UCSD-AML1 (cell line): ENCODE results near the gene XXYLT1.

ENCODE experiments used
- DNase-seq: peaks from one replicate; lab custom pipeline; 2025; ENCODE audit not compliant: unreplicated experiment; lab: John Stamatoyannopoulos, UW

The XXYLT1 gene

DNA sequence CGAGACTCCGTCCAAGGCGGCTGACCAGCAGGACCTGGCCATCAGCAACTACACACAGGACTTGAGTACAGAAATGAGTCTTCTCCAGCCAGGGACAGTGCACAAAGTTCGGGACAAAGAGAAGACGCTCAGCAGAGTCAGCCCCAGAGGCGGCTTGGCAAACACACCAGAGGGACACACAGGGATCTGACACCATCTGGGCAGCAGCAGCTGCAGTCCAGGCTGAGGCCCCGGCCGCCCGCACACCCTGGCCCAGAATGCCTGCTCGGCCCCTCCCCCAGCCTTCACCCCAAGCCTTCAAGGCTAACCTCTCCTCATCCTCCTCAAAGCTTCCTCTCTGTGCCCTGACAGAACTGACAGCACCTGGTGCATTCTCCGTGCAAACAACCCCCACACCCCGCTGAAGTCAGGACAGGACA, 61.1 kb downstream of the XXYLT1 start:
- no peak for DNase-seq

DNA sequence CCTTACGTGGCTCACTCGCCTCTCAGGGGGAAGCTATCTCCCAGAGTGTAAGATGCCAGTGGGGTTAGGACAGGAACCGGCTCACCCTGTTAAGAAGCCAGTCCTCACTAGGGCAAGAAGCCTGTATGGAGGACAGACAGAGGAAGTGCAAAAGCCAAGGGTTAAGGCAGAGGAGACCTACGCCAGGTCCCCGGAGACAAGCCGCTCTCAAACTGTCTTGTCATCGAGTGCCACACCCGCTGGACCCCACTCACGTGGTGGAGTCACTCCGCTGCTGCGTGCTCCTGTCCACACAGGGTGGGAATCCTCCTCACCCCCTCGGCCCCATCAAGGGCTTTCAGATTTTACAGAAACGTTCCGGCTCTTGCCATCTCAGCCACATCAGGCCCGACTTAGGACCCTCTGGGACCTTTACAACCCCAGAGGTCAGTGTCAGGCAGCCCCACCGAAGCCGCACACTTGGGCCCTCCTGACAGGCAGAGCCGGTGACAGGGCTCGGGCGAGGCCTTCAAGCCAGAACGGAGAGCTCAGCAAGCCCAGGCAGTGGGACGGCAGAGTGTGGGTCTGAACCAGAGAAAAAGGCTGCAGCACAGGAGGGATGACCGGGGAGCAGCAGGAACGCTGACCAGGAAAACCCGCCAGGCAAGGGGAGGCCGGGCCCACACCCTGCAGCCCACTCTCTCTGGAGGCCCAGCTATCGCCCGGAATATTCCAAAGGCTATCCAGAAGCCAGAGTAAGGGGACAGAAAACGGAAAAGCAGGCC, 61.7 kb downstream of the XXYLT1 start:
- DNase-seq, result no peak

DNA sequence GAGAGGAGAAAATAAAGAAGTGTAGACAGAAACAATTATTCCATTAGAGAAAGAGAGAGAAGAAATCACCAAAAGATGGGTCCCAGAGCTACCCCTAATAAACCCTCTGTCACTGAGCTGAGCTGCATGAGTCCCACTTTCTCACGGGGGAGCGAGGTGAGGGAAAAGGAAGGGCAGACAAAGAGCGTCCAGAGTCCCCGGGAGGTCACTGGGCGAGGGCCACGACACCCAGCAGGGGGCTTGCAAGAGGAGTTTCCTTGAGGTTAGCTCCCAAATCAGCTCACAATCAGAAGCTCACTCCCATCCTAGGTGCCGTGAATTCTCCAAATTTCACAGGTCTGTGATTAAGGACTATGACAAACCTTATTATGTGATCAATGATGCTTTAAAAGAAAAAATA, 62.3 kb downstream of the XXYLT1 start:
- DNase-seq, result no peak

DNA sequence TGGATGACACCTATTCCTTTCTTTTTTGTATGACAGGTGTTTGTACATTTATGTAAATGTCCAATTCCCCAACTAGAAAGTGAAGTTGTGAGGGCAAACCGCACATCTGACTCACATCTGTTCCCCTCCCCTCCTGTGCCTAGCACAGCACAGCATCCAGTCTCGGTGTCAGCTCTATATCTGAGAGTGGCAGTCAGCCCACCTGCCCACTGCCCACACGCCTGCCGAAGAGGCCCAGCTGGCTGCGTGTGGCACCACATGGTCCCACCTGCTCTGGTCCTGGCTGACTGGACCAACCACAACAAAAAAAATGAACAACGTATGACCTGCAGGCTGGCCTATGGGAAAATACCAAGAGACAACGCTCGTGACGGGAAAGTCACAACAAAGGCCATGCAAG, 62.8 kb downstream of the XXYLT1 start:
- DNase-seq, result no peak

DNA sequence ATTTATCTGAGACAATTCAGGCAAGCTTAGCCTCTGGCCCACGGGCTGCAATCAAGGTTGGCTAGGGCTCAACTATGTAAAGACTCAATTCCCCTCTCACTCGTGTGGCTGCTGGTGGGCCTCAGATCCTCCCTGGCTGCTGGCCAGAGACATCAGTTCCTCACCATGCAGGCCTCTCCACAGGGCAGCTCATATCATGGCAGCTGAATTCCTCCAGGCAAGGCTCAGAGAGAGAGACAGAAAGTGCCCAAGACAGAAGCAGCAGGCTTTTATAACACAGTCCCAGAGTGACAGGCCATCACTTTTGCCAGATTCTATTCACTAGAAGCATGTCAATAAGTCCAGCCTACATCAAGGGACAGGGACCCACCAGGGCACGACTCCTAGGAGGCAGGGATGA, 63.2 kb downstream of the XXYLT1 start:
- DNase-seq, result no peak

DNA sequence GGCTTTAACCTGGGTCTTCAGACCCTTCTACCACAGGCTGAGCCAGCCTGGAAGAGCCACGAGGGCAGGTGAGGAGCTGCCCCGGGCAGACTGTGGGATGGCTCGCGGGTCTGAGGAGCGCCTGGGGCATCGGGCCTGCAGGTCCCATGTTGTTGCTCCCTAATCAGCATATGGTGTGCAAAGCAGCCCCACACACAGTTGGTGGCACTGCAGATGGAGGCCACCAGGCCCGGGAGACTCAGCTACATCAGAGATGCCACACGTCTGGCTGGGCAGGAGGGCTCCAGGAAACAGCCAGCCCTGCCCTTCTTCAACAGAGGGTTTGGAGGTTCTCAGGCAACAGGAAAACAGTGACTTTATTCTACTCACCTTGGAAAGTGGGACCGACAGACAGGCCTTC, 63.9 kb downstream of the XXYLT1 start:
- DNase-seq, result no peak

DNA sequence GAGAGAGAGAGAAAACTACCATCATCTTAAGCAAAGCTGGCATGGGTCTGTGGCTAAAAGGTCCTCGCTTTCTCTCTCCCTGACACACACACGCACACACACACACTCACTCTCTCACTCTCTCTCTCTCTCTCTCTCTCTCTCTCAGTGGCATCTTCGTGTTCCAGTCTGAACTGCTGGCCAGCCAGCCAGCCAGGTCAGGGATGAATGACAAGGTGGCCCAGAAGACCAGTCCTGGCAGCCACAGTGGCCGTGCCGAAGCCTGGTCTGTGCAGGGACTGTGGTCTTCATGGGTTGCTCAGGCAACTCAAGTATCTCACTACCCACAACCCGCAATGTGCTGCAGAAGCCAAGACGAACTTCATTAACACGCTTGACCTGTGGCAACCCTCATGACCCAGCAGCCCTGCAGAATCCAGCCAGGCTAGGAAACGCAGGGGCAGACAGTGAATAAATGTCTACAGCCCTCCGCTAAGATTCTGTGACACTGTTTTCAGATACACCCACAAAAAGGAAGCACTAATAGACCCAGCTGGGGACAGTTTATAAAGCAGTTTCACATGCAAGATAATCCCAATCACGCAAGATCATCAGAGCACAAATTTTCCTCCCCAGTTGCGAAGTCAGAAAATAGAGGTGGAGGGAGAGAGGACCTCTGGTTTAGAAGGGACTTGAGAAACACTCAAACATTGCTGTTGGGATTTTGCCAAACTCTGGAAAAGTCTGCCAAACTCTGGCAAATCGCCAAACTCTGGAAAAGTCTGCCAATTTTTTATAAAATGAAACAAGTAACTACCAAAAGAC, 66.4 kb downstream of the XXYLT1 start:
- DNase-seq, result no peak

DNA sequence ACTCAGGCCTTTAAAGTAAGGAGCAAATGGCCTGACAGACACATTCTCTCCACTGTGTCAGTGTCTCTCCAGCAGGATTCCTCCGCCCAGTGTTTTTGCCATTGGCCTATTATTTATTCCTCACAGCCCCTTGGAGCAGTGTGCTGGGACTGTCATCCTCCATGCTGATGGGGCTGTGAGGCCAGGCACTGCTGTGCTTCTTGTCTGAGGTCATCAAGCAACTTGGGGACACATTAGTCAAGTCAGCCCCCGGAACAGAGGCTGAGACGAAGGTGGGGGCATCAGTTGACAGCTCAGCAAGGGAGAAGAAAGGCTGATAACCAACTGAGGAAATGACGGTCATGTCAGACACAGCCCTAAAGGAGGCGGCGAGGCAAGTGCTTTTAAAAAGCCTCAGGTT, 67.4 kb downstream of the XXYLT1 start:
- DNase-seq, result no peak

DNA sequence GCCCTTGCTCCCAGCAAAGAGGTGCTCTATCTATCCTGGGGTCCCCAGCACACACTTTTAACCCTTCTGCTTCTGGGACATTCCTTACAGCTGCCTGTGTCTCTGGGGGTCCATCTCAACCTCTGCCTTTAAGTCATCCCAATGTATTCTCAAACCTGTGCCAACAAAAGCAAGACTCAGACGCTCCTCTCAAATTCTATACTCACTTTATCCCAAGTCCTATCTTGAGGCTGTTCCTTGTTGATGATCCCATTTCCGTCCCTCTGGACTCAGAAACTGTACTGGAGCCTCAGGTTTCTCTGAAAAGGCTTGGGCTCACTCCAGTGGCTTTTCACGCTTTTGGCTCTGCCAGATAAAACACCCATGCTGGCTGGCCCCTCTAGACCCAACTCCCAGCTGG, 69.7 kb downstream of the XXYLT1 start:
- DNase-seq, result no peak

DNA sequence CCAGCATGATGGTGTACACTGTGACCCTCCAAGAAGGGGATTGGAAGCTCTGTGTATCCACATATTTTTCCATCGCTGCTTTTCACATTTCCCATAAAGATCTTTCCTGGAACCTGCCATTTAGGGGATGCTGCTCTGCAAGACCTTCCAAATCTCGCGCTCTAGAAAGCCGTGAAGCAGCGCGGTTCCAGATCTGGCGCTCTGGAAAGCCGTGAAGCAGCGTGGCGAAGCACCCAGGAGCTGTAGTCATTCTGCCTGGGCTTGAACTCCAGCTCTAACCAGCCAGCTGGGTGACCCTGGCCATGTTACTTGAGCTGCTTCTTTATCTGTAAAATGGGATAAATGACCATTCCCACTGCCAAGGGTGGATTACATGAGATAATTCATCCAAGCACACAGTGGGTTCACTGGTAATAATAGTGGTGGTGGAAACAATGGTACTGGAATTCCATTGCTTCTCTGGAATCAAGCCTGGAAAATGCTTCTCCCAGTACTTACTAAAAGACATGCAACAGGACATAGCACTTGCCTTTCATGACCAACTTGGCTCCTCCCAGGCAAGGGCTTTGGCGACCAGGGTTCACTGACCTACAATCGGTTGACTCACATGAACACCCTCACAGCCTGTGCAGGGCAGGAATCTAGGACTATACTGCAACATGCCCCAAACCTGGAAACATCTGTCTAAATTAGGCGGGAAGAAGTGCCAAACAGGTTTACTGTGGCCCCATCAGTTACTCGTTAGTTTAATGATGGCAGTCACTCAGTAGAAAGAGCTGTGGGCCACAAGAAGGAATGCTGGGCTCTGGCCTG, 70.7 kb downstream of the XXYLT1 start:
- no peak for DNase-seq

DNA sequence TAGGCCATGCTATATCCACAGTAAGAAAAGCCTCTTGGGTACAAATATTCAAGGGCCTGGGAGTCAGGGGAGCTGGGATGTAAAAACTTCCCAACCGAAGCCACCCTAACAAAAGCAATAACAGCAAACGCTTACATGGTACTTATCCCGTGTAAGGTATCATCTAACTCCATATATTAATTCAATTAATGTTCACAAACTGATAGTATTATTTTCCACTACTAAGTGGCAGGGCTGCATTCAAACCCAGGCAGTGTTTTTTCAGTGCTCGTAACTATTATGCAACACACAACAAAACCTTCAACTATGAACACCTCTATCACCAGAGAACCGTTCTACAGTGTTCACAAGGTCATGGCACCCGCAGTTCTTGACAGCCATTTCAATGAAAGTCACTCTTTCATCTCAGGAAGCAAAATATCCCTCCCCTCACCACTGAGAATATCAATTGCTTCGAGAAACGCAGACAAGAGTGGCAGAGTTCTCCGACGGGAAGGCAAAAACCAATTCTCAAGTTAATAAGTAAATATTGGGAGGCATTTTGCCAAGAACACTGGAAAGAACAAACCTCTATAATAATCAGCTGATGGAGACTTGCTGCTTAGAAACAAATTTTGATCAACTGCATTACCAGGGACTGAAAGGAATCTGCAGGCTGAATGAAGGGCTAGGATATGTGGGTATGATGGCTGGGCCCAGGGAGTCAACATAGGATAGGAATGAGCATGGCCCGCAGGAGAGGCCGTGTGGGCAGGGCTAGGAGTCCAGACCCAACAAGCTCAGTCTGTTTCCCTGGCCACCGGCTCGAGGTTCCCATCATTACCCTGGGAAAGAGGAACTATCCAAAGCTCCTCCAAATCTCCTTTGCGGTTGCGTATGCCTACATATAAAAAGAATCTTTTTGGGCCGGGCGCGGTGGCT, 72.3 kb downstream of the XXYLT1 start:
- no peak for DNase-seq

DNA sequence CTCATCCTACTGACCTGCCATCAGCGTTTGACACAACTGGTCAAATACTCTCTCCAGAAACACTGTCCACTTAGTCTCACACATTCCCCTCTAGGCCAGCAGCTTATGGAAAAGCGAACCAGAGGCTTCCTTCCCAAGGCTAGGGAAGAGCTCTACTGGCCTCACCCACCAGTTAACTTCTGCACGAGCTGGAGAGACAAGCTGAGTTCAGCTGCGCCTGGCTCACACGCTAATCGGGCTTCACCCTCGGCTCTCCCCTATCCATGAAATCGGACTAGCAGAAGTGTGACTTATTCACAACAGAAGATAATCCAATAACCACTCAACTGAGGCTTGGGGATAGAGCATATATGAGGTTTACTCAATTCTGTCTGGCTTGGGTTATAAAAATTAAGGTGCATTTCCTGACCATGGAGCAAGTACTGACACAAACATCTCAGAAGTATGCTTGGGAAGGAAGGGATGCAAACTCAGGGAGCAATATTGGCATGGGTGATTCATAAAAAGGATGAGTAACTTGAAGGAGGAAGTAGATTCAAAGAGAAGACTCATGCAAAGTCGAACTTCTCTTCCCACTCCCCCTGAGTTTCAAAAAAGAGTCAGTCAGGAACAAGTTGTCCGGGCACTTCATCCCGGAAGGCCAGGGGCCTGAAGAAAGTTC, 73.1 kb downstream of the XXYLT1 start:
- DNase-seq, result no peak

DNA sequence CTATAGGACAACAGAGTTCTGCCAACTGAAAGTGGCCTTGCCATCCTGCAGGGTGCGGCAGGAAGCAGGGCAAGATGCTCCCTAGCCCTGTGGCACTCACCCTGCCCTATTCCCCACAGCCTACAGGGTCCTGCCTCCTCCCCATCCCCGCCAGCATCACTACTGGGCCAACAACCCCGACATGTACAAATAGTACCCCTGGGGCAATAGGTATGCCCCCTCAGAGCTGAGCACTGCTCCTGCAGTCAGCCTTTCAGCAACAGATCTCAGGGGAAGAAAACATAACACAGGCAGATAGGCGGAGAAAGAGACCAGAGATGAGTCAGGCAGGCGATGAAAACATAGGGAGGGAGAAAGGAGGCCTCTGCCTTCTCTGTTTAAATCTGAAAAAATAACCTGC, 74.7 kb downstream of the XXYLT1 start:
- no peak for DNase-seq

DNA sequence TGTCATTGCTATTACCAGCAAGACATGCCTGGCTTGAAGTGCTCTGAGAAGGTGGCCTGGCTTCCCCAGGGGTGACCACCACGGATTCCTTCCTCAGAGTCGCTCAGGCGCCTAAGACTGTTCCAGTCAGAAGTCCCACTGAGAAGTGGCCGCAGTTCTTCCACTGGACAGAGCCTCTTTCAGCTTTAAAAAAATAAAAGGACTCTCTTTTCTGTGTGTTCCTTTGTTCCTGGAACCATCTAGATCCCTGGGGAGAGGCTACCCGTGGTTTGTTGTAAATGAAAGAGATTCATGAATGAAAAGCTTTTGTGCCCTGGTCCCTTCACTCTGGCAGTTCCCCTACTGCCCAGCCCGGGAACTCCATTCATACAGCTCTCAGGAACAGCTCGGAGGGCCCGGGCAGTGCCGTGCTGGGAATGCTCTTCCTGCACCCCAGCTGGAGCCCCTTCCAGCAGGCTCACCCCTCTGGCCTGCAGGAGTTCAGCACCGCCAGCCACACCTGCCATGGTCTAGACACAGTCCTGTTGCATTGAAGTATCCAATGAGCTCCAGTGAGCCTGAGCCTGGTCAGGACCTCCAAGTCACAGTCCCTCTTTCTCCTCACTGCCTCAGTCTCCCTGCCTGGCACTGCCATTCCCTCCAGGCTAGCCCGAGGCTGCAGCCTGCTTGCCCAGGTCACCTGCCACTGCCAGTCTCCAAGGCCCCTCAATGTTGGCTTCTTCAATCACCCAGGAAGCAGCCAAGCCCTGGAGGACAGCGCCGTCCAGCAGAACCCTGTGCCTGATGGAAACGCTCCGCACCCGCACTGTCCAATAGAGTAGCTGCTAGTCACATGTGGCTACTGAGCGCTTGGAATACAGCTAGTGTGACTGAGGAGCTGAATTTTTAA, 75.4 kb downstream of the XXYLT1 start:
- DNase-seq, result no peak

DNA sequence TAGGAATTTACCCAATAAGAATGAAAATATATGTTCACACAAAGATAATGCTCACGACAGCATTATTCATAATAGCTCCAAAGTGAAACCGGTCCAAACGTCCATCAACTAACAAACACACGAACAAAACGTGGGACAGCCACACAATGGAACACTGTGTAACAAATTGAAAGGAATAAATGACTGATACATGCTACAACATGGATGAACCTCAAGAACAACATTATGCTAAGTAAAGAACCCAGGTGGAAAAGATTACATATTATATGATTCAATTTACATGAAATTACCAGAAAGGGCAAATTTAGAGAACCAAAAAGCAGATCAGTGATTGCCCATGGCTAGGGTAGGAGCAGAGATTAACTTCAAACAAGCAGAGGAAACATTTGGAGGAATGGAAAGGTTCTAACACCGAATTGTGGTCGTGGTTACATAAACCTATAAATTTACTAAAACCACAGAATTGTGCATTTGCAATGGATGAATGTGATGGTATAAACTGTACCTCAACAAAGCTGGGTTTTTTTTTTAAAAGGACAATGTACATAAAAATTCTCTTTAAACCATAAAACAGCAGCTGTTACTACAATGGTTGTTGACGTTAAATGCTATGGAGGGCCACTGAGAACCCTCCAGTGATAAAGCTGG, 76.3 kb downstream of the XXYLT1 start:
- DNase-seq, result no peak

DNA sequence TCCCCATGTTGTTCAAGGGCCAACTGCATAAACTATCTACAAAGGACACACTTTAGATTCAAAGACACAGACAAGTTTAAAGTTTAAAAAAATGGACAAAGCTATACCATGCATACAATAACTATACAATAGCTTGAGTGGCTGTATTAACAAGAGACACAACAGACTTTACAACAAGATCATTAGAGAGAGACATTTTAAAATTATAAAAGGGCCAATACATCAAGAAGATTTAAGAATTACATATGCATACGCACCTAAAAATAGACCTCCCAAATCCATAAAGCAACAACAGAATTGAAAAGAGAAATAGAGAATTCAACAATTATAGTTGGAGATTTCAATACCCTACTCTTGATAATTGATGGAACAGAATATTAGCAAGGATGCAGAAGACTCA, 79.4 kb downstream of the XXYLT1 start:
- DNase-seq, result no peak

DNA sequence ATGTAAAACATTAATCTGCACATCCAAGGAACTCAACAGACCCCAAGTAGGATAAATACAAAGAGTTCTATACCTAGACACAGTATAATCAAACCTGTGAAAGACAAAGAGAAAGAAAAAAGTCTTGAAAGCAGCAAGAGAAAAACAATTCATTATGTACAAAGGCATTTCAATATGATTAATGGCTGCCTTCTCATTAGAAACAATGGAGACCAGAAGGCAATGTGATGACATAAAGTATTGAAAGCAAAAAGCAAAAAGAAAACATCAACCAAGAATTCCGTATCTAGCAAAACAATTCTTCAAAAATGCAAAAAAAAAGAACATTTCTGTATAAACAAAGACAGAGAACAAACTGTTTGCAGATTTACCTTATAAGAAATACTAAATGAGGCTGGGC, 81.1 kb downstream of the XXYLT1 start:
- no peak for DNase-seq

DNA sequence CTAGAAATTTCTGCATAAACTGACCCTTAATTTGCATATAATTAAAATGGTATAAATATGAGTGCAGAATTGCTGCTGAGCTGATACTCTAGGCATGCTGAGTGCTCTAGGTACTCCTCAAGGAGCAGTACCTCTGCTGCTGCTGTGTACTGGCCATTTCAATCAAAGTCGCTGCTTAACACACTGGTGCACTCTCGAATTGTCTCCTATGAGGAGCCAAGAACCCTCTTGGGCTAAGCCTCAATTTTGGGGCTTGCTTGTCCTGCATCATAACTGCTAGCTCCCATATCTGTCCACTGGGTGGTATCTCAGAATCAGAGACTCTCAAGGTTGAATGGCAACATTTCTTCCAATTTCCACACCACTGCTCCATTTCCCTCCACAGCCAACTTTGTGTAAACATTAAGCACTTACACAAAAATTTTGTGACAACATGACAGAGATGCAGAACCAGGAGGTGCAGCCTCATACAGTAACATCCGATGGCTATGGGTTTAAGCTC, 82.5 kb downstream of the XXYLT1 start:
- DNase-seq, result no peak
